ENCODE data around the gene DYNLT1. TPM values are rescaled to one million over a fixed set of nuclear protein-coding genes. Genes with fewer than 3 reads are reported as not detected.

DYNLT1 gene
- polyA plus RNA-seq, 1 donor from 2014 or later: 320 TPM

- Histone ChIP-seq H4K20me1 (ENCODE audit: insufficient read depth) (no peaks in the 10 kb centered on the region), H3F3A (ENCODE audit: insufficient read depth, low read length, poor library complexity, severe bottlenecking) (no peaks in the 10 kb centered on the region), H3K4me3 (ENCODE audit: low read length) (peak overlapping the region; percentile 37), H2AFZ (ENCODE audit: low read depth, low read length) (no peak overlapping the region), H3K27me3 (ENCODE audit: insufficient read depth, low read depth, low read length) (no peaks in the 10 kb centered on the region), H3K27ac (ENCODE audit: low read length) (no peak overlapping the region), H3K9ac (ENCODE audit: low read length) (no peak overlapping the region), H3K9me2 (ENCODE audit: insufficient read depth, low read length) (no peaks in the 10 kb centered on the region), H3K4me2 (ENCODE audit: low read length) (no peak overlapping the region), H3K36me3 (ENCODE audit: insufficient read depth, low read length) (peaks cover 11% of the 10 kb centered on the region), H3K9me3 (ENCODE audit: low read length) (no peaks in the 10 kb centered on the region), H3K79me2 (replicated peaks; ENCODE audit: insufficient read depth, low read length) (peaks cover 36% of the 10 kb centered on the region)
- no peak for TF ChIP-seq POLR2AphosphoS5 (IDR thresholded peaks at IDR 0.05)
- TF ChIP-seq RAD21 (conservative IDR thresholded peaks at IDR 0.05): no peak
- no peak for TF ChIP-seq MXI1 (conservative IDR thresholded peaks at IDR 0.05; ENCODE audit: poor library complexity, severe bottlenecking)
- TF ChIP-seq CTCF (IDR thresholded peaks at IDR 0.05; ENCODE audit: poor library complexity, severe bottlenecking): no peak
- TF ChIP-seq SMC3 (conservative IDR thresholded peaks at IDR 0.05; ENCODE audit: poor library complexity): no peak
- TF ChIP-seq EP300 (conservative IDR thresholded peaks at IDR 0.05; ENCODE audit: poor library complexity, severe bottlenecking): no peak
- no peak for TF ChIP-seq EZH2 (IDR thresholded peaks at IDR 0.05; ENCODE audit: borderline replicate concordance, insufficient read depth, low read length, poor library complexity, severe bottlenecking)
- no peak for TF ChIP-seq TAF1 (IDR thresholded peaks at IDR 0.05; ENCODE audit: low read depth)
- TF ChIP-seq REST (IDR thresholded peaks at IDR 0.05; ENCODE audit: borderline replicate concordance): no peak
These were observed 4.0 kb downstream of the DYNLT1 start for GRCh38 chr6:158640519-158640918.

GRCh38 chr6:158639056-158639455, 5.5 kb downstream of the DYNLT1 start:
- Histone ChIP-seq H4K20me1 (ENCODE audit: insufficient read depth) (no peaks in the 10 kb centered on the region), H3K27ac (ENCODE audit: low read length) (no peak overlapping the region), H3K9me2 (ENCODE audit: insufficient read depth, low read length) (no peaks in the 10 kb centered on the region), H3K36me3 (ENCODE audit: insufficient read depth, low read length) (peaks cover 11% of the 10 kb centered on the region), H3F3A (ENCODE audit: insufficient read depth, low read length, poor library complexity, severe bottlenecking) (no peaks in the 10 kb centered on the region), H3K9me3 (ENCODE audit: low read length) (no peaks in the 10 kb centered on the region), H2AFZ (ENCODE audit: low read depth, low read length) (no peak overlapping the region), H3K9ac (ENCODE audit: low read length) (no peak overlapping the region), H3K4me3 (ENCODE audit: low read length) (no peak overlapping the region), H3K27me3 (ENCODE audit: insufficient read depth, low read depth, low read length) (no peaks in the 10 kb centered on the region), H3K79me2 (replicated peaks; ENCODE audit: insufficient read depth, low read length) (peaks cover 36% of the 10 kb centered on the region), H3K4me2 (ENCODE audit: low read length) (no peak overlapping the region)
- TF ChIP-seq POLR2AphosphoS5 (IDR thresholded peaks at IDR 0.05) (no peak), SMC3 (conservative IDR thresholded peaks at IDR 0.05; ENCODE audit: poor library complexity) (no peak), REST (IDR thresholded peaks at IDR 0.05; ENCODE audit: borderline replicate concordance) (no peak), EZH2 (IDR thresholded peaks at IDR 0.05; ENCODE audit: borderline replicate concordance, insufficient read depth, low read length, poor library complexity, severe bottlenecking) (no peak), TAF1 (IDR thresholded peaks at IDR 0.05; ENCODE audit: low read depth) (no peak), CTCF (IDR thresholded peaks at IDR 0.05; ENCODE audit: poor library complexity, severe bottlenecking) (no peak), MXI1 (conservative IDR thresholded peaks at IDR 0.05; ENCODE audit: poor library complexity, severe bottlenecking) (no peak), EP300 (conservative IDR thresholded peaks at IDR 0.05; ENCODE audit: poor library complexity, severe bottlenecking) (no peak), RAD21 (conservative IDR thresholded peaks at IDR 0.05) (no peak)

Data from neural cell (in vitro differentiated cells).